Hypothalamus (tissue), 51 donors: ENCODE measurements around the gene CCDC183.
A peak's percentile ranks its signal among the peaks of the same experiment; 100 is the strongest.

Experiments
- DNase-seq, 51 donors: peaks; one replicate each; lab custom pipeline; 2025; lab: John Stamatoyannopoulos, UW

Gene CCDC183

DNA sequence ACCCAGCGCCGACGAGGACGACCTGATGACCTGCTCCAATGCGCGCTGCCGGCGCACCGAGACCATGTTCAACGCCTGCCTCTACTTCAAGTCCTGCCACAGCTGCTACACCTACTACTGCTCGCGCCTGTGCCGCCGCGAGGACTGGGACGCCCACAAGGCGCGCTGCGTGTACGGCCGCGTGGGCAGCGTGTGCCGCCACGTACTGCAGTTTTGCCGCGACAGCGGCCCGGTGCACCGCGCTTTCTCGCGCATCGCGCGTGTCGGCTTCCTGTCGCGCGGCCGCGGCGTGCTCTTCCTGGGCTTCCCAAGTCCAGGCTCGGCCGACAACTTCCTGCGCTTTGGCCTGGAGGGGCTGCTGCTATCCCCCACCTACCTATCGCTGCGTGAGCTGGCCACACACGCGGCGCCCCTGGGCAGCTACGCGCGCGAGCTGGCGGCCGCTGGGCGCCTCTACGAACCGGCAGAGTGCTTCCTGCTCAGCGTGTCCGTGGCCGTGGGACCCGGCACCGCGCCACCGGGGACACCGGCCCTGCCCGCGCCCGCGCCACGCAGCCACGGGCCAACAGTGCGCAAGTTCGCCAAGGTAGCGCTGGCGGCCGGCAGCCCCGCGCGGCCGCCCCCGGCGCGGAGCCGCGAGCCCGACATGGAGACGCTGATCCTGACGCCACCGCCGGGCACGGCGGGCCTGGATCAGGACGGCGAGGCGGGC is 50.4 kb downstream of the CCDC183 start:
- no peak for DNase-seq

DNA sequence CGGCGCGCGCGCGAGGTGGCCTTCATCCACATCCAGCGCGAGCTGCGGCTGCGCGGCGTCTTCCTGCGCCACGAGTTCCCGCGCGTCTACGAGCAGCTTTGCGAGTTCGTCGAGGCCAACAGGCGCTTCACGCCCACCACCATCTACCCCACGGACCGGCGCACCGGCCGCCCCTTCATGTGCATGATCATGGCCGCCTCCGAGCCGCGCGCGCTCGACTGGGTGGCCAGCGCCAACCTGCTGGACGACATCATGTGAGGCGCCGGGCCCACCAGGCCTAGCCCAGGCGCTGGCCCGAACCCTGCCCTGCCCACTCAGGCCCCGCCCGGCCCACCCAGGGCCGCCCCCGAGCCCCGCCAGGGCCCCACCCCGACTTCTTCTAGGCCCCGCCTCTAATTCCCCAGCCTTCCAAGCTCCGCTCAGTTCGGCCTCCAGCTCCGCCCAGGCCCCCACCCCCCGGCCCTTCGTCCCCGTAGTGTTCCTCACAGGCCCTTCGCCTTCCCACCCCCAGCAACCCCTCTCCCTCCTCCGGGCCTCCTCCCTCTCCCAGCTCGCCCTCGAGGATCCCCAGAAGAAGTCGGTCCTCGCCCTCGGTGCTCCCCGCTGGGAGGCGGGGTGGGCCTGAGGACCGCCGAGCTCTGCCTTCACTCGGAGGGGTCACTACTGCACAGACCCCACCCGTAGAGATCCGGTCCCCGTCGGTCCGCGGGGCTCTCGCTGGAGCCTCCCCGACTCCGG is 51.1 kb downstream of the CCDC183 start:
- peak in 1 of 51 donors; percentile 21 for DNase-seq

DNA sequence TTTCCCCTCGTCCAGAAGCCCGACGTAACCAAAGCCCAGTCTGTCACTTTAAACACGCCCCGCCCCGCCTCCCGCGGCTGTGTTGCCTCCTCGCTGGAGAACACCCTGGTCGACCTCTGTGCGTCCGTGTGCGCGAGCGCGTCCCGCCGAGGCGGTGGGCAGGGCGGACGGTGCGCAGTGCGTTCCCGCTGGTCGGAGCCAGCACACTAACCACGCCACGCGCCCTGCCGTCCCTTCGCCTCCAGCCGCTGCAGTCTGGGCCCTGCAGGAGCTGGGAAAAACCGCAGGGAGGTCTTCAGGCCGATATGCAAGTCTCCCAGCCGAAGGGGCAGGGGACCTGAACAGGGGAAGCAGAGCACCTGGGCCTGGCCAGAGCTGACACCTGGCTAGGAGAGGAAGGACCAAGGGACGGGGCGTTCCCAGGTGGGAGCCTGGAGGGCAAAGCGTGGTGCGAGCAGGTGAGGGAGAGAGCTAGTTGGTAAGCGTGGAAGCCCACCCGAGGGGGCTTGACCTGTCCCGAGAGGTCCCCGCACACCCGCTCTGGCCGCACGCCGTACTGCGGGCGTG is 51.8 kb downstream of the CCDC183 start:
- peak in 5 of 51 donors; percentile 14 to 34 (median 31) for DNase-seq

DNA sequence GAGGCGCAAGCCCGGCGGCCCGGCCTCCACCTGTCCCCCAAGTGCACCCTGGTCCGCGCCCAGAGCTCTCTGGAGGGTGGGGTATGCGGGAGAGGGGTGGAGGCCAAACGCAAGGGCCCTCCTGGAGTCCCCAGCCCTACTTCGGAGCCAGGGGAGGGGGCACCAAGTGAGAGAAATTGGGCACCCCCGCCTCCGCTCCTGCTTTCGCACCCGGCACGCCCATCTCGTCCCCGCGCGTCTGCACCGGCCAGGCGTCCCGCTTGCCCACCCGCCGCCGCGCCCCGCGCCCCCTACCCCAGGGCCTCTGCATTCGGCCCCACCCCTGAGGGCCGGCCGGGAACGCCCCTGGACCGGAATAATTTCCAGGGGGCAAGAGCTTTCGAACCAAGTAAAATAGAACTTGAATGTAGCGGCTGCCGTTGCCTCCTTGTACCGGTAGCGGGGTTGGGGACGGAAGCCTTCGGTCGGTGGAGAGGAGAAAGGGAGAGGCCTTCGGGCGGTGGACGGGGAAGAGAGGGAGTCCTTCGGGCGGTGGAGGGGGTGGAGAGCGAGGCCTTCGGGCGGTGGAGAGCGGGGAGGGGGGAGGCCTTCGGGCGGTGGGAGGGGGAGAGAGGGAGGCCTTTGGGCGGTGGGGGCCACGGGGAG is 52.4 kb downstream of the CCDC183 start:
- peak in 6 of 51 donors; percentile 44 to 79 (median 64) for DNase-seq

DNA sequence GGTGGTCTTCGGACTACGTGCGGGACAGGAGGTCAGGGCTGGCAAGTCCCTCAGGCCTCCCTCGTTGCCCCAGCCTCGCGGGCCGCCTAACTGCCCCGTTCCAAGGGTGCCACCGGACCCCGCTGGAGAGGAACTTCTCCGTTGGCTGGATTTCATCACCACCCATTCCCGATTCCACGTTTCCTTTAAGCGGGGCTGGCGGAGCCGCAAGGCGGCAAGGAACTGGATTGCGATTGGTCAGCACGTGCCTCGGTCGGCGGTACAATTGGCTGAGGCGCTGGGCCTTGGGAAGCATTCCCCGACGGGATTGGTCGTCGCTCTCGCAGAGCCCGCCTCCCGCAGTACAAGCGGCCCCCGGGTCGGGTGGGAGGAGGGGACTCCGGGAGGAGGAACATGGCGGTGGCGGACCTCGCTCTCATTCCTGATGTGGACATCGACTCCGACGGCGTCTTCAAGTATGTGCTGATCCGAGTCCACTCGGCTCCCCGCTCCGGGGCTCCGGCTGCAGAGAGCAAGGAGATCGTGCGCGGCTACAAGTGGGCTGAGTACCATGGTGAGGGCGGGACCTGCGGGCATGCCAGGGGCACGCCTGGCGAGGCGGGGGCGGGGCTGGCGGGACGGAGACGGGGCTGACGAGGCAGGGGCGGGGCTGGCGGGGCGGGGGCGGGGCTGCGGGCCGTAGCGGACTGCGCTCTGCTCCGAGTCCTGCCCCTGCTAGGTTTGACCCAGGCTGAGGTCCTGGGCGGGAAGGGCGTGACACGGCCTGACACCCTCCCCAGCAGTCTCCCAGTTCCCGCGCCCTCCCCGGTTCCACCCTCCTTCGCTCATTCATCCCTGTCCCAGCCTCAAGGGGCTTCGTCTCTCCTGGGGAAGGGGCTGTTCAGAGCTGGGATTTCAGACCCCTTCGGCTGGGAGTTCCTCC is 53.2 kb downstream of the CCDC183 start, which contains the start of gene PHPT1:
Gene PHPT1, plus strand, starts transcription at position 372 of the 922 bp plus-strand sequence. Its CDS starts 22 bp downstream, at position 394.
- DNase-seq: peak; percentile 90 to 99 (median 97)

DNA sequence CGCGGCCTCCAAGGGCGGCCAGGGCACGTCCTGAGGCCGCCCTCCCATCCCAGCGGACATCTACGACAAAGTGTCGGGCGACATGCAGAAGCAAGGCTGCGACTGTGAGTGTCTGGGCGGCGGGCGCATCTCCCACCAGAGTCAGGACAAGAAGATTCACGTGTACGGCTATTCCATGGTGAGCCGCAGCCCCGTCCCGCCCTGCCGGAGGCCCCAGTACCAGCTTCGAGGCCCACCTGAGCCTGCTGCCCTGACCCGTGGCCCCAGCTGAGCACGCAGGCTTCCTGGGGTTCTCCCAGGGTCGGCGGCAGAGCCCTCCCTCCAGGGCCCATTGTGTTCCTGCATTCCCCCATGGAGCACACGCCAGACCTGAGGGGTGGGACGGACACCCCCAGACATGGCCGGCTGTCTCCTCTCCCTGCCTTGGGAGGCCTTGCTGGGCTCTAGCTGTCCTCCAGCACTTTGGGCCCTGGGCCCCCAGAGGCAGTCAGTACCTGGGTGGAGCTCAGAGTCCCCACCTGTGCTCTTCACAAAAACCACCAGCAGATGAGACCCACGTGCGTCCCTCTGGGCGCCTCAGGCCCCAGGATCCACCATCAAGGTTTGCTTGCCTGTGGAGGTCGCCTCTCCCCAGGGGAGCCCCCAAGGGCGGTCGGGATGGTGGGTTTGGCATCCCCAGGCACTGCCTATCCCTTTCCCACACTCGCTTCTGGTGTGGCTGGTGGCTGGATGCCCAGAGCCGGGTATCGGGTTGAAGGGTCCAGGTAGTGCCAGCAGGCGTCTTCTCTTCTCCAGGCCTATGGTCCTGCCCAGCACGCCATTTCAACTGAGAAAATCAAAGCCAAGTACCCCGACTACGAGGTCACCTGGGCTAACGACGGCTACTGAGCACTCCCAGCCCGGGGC is 54.1 kb downstream of the CCDC183 start:
- DNase-seq: peak in 1 of 51 donors; percentile 66

DNA sequence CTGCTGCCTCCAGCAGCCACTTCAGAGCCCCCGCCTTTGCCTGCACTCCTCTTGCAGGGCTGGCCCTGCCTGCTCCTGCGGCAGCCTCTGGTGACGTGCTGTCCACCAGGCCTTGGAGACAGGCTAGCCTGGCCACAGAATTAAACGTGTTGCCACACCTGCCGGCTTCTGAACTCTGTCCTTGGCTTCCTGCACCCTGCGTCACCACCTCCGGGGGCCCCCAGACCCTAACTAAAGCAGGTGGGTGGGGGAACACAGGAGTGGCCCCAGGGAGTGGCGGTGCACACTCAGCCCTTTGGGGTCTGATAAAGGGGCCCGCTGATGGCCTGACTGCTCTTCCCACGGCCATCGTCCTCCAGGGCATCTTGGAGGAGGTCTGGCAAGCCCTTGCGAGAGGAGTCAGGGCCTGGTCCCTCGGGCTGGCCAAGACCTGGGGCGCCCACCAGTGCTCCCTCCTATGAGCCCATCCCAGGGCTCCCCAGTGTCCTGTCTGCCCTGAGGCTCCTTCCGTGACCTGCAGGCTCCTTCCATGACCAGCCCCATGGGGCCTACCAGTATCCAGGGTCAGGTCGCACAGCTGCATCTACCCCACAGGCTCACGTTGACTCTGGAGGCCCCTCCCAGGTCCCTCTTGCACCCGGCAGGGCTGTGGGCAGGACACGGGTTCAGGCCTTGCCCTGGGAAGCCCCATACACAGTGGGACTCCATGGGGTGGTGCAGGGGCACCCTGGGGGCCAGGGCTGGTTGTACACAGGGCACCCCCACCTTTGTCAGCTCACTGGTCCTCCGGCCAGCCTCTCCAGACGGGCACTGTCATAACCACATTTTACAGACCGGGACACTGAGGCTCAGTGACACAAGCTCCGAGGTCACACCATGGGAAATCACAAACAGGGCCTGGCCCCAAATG is 55.0 kb downstream of the CCDC183 start:
- DNase-seq: no peak

DNA sequence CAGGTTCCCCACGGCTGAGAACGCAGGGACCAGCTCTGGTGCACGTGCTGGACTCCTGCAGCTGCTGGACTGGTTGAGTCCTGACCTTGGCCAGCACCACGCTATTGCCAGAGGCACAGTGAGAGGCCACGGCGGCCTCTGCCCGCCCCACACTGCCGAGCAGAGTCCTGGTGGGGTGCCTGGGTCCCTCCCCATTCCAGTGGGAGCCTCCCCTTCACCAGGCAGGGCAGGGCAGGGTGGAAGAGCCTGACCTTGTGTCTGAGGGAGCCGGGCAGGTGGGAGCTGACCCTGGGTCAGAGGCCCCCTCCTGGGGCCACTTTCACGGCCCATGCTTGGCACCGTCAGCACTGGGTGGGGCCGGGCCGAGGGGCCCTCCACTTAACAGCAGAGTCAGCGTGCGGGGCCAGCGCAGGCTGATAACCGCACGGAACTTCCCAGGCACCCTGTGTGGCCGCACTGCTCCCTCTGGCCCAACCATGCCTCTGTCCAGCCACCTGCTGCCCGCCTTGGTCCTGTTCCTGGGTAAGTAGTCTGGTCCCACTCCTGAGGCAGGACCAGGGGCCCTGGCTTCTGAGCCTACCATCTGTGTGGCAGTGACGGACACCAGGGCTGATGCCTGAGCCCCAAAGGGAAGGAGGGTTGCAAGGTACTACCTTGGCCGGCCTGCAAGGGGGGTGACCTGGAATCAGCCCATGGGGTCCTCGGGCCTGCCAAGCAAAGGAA is 56.0 kb downstream of the CCDC183 start, which contains the start of gene MAMDC4:
Gene MAMDC4, plus strand, starts transcription at position 406 of the 723 bp plus-strand sequence. Its CDS starts 71 bp downstream, at position 477.
- DNase-seq: no peak

DNA sequence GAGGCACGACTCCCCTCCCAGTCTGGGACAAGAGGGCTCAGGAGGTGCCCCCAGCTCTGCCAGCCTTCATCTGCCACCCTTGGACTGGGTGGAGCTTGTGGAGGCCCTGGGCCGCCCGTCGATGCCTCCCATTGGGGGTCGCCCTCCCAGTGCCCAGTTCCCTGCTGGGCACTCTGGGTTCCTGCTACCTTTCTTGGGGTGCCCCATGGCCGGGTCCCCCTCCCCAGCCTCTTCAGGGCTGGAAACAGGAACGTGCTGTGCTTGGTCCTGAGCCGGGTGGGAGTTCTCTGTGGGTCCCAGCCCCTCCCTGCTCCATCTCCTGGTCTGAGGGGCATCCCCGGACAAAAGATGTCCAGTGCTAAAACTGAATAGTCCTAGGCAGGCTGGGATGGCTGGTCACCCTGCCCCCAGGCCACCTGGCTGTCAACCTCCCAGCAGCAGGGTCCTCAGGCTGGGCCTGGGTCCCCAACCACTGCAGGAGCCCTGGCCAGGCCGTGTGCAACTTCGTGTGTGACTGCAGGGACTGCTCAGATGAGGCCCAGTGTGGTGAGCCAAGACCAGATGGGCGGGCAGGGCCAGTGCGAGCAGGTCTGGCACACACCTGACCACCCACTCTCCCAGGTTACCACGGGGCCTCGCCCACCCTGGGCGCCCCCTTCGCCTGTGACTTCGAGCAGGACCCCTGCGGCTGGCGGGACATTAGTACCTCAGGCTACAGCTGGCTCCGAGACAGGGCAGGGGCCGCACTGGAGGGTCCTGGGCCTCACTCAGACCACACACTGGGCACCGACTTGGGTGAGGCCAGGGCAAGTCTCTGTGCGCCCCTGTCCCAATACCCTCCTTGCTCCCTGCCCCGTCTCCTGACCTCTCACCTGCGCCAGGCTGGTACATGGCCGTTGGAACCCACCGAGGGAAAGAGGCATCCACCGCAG is 56.8 kb downstream of the CCDC183 start:
- no peak for DNase-seq

DNA sequence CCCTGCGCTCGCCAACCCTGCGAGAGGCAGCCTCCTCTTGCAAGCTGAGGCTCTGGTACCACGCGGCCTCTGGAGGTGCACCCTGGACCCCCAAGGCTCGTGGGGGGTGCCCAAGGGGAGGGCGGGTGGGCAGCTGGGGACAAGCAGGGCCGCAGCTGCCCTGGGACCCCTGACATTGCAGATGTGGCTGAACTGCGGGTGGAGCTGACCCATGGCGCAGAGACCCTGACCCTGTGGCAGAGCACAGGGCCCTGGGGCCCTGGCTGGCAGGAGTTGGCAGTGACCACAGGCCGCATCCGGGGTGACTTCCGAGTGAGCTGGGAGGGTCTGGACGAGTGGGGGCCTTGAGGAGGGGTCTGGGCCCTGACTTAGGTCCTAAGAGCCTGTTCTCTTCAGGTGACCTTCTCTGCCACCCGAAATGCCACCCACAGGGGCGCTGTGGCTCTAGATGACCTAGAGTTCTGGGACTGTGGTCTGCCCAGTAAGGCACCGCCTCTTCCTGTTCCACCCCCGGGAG is 57.5 kb downstream of the CCDC183 start:
- no peak for DNase-seq

DNA sequence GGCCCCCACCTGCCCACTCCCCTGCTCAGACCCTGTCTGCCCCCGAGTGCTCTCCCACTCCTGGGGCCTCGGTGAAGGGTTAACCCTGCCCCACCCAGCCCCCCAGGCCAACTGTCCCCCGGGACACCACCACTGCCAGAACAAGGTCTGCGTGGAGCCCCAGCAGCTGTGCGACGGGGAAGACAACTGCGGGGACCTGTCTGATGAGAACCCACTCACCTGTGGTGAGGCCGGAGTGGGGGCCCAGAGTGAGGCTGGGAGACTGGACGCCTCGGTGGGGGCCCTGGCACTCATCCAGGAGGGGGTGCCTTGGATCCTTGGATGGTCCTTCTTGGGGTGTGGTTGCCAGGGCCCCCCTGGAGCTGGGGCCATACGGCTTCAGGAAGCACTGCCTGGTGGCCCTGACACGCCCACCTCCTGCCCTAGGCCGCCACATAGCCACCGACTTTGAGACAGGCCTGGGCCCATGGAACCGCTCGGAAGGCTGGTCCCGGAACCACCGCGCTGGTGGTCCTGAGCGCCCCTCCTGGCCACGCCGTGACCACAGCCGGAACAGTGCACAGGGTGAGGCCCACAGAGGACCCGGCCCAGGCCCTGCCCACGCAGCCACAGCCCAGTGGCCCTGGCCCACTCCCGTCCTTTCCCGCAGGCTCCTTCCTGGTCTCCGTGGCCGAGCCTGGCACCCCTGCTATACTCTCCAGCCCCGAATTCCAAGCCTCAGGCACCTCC is 58.1 kb downstream of the CCDC183 start:
- no peak for DNase-seq

DNA sequence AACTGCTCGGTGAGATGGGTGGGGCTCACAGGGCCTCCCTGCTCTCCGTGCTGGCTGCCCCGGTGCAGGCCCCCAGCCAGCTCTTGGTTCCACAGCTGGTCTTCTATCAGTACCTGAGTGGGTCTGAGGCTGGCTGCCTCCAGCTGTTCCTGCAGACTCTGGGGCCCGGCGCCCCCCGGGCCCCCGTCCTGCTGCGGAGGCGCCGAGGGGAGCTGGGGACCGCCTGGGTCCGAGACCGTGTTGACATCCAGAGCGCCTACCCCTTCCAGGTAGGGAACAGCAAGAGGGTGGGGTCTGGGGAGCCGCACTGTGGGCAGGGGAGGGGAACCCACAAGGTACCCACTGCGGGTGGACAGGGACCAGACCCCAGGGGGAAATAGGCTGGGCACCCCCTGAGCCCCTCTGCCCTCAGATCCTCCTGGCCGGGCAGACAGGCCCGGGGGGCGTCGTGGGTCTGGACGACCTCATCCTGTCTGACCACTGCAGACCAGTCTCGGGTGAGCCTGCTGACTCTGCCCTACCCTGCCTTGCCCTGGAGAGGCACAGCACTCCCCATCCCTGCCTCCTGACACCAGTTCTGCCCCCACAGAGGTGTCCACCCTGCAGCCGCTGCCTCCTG is 58.8 kb downstream of the CCDC183 start:
- no peak for DNase-seq

DNA sequence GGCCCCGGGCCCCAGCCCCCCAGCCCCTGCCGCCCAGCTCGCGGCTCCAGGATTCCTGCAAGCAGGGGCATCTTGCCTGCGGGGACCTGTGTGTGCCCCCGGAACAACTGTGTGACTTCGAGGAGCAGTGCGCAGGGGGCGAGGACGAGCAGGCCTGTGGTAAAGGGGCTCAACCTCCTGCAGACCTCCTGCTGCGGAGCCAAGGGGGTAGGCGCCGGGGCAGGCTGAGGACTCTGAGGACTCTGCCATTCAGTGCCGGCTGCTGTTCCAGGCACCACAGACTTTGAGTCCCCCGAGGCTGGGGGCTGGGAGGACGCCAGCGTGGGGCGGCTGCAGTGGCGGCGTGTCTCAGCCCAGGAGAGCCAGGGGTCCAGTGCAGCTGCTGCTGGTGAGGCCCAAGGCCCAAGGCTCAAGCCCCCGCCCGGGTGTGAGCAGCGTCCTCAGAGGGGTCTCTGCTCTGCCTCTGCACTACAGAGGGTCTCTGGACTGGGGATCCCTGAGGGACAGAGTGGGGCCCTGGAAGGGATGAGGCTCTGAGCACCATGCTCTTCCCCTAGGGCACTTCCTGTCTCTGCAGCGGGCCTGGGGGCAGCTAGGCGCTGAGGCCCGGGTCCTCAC is 59.4 kb downstream of the CCDC183 start:
- no peak for DNase-seq

DNA sequence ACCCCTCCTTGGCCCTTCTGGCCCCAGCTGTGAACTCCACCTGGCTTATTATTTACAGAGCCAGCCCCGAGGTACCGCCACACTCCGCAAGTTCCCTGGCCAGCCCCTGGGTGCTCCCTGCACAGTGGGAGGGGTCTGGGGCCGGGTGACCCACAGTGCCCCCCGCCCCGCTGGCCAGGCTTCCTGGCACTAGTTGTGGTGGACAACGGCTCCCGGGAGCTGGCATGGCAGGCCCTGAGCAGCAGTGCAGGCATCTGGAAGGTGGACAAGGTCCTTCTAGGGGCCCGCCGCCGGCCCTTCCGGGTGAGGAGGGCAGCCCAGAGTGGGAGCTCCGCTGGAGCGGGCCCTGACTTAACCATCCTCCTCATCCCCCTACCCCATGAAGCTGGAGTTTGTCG is 59.9 kb downstream of the CCDC183 start:
- no peak for DNase-seq
